Dedifferentiated amniotic fluid mesenchymal stem cell (primary cell): ENCODE results near the gene POLN.

Source experiments
- DNase-seq: peaks from one replicate; pipeline ENCODE4 v3.0.0-alpha.2; 2016; ENCODE audit errors: extremely low spot score

POLN gene

DNA sequence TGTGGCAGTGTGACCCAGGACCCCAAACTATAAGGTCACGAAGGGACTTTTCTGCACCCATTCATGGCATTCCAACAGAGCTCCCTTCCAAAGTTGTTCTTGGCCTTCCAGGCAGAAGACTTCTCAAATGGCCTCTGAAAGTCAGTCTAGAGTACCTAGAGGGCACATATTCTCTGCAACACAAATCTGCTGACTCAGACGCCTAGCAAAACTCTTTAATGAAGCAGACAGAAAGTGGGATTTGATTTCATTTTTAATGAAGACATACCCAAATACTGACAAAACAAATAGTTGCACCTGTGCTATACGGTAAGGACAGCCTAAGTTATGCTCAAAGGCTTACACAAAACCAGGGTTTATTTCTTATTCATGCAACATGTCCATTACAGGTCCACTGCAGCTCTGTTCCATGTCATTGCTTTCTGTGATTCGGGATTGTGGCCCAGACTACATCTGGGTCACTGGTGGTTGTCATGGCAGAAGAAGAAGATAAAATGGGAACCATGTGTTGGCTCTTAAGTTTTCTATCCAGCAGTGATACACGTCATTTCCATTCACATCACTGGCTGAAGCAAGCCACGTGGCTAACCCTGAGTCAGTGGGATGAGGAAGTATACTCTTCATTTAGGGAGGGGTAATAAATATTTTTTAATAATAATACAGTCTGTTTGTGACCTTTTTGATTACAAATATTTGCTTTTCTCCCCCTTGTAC, 125.1 kb downstream of the POLN start:
- no peak for DNase-seq

DNA sequence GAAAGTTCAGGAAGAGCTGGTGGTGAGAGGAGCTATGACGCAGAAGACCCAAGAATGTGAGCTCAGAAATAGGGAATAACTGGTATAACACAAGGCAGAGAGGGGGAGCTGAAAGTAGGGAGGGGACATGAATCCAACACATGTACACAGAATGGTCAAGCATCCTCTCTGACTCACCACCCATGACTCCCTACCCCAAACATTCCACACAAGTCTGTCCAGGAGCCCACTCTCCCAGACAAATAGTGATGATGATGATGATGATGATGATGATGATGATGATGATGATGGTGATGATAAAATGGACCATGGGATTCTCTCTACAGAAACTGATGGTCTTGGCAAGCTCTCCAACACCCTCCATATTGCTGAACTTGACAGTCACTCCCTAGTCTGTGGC, 136.4 kb downstream of the POLN start:
- no peak for DNase-seq

DNA sequence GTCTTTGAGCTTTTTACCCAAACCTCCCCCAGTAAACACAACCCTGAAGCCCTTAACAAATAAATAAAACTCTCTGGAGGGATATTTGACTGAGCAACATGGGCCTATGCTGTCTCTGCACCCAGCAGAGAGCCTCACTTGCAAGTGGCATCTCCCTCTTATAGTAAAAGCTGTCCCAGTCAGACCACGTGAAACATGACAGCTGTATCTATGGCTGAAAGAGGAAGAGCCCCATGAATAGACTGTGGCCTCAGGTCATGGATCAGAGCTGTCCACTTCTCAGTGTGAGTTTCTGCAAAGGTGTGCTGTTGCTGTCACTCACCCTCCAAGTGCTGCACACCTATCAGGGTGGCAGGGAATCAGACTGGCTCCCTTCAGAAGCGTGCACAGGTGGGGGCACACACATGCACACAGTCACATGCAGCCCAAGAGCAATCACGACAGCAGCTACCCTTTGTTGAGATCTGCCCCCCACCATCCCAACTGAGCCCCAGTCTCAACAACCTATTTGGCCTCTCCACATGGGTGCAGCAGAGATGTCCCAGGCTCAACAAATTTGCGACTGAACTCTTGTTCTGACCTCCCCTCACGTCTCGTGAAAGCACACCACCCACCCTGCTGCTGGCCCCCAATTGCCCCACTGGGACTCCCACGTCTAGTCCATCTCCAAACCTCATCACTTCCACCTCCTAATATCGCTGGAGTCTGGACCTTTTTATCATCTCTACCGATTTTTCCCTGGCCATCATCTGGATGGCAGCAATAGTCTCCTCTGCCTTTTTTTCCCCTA, 137.2 kb downstream of the POLN start:
- DNase-seq: no peak

DNA sequence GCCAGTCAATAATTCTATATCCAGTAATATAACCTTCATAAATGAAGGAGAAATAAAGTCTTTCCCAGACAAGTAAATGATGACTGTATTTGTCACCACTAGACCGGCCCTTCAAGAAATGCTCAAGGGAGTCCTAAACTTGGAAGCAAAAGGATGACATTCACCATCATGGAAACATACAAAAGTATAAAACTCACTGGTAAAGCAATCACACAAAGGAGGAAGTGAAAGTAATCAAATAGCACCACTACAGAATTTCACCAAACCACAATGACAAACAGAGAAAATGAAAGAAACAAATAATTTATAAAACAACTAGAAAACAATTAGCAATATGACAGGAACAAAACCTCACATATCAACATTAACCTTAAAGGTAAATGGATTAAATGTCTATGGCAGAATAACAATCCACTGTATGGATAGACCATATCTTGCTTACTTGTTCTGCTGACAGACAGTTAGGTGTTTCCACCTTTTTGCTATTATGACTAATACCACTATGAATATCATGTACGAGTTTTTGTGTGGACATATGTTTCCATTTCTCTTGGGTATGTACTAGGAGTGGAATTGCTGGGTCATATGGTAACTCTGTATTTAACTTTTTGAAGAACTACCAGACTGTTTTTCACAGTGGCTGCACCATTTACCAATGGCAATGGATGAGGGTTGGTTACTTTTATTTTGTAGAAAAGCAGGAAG, 137.9 kb downstream of the POLN start:
- DNase-seq: no peak

DNA sequence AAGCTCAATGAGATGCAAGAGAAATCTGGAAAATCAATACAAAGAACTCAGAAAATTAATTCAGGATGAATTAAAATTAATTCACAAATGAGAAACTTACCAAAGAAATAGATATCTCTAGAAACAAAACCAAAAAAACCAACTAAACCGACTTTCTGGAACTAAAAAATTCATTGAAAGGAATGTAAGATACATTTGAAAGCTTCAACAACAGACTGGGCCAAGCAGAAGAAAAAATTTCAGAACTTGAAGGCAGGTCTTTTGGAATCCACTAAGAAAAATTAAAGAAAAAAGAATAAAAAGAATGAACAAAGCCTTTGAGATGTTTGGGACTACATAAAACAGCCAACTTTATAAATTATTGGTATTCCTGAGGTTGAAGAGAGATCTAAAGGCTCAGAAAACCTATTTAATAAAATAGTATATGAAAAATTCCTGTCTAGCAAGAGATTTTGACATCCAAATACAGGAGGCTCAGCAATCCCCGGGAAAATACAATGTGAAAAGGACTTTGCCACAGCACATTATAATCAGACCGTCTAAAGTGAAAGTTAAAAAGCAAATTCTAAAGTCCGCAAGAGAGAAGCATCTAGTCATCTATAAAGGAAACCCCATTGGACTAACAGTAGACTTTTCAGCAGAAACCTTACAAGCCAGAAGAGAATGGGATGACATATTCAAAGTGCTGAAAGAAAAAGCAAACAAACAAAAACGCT, 138.6 kb downstream of the POLN start:
- no peak for DNase-seq

DNA sequence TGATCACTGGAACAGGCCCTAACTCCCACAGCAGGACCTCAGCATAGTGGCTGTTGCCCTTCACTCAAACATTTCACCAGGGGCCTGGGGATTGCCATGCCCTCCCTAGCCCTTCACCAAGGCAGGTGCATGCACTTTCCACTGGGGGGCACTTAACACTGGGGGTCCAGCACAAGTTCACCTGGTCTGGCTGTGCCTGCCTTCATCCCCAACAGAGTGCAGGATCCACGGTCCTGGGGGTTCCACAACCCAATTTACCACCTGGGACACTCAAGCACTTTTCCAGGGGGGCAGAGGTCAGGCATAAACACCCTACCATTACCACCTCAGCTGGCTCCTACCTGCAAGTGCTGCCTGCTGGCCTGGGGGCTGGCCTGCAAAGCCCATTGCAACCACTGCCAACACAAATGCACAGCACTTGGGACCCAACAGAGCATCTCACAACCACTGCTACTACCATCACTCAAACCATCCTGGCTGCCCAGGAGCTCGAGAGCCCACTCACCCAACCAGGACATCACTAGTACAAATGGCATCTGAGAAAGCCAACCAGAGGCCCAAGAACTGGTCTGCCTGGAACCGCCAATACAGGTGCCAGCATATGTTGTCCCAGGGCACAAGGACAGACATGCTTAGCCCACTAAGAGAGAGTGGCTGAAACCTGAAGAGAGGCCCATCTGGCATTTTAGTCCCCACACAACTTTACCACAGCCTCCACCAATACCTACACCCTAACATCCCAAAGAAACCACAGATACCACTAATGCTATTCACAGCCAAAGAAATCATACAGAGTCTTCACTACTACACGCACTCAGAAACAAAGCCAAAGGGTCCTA, 139.7 kb downstream of the POLN start:
- DNase-seq: no peak

DNA sequence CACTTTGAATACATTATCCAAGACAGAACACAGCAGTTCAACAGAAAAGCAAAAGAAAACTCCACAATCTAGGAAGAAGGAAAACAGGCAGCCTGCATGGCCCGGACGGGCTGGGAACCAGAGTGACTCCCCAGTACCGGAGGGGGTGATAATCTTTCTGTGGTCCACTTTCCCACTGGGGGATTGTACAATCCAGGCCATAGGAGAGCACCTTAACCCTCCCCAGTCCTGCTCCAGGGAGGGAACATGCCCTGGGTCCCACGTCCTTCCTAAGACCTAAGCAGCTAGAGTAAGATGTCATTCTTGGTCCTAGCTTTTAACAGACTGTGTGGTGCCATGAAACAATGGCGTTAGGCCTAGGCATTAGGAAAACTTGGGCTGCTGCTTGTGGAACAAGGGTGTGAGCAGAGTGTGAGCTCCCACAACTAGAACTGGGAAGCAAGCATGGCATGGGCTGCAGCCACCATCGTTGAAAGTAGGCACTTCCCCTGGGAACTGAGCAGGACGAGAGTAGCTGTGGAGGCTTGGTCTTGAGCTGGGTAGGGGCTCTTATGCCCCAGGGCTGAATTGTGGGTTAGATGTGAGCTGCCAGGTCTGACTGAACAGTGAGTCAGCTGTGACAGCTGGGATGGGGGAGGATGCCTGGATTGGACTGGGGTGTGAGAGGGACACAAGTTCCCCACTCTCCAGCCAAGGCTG, 140.4 kb downstream of the POLN start:
- no peak for DNase-seq

DNA sequence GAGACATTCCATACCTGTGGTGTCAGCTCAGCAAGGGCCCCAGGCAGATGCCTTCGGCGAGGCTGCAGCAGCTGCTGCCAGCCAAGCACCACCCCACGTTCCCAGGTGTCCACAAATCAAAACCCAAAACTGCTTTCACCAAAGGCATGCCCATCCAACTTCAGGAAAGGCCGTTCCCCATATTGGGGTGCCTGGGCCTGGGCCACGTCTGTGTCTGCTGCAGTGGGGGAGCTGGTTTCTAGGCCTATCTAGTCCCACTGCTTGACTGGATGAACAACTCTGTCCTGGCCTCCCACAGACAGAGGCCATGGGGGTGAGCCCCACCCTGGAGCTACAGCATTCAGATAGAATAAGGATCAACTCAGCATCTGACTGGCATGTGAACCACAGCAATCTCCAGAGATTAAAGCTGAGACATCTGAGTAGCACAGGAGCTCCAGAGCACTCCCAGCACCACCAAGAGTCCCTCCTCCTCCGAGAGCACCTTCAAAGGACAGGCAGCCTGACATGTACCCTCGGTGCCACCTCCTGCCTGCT, 145.8 kb downstream of the POLN start:
- no peak for DNase-seq

DNA sequence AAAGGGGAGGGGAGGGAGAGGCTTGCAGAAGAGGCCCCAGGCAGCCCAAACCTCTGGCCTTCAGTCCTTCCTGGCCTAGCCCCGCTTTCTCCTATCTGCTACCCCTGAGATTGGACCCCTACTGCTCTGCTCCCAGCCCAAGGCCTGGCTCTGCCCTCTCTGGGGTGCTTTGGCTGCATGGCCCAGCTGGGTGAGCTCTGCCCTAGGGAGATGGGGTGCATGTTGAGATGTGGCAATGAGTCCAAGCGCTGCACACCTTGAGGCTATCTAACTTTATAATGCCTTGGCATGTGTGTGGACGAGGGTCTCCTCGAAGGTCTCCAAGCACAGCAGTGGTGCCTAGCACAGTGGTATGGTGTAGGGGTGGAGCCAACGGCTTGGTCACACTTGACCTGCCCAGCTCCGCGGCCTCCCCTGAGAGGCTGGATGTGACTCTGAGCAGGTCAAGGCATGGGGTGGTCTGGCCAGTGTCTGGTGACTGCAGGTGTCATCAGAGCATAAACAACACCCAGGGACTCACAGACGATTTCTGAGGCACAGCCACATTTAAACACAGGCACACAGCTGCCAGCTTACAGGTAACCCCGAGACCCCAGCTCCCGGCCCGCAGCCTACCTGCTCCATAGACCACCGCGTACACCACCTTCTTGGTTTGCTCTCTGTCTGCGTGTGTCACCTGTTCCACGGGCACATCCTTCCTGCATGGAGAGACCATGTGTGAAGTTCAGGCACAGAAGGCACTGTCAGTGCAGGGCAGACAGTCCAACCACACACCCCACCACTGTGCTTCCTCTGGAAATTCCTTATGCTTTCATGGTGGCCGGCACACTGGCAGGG, 146.5 kb downstream of the POLN start:
- no peak for DNase-seq

DNA sequence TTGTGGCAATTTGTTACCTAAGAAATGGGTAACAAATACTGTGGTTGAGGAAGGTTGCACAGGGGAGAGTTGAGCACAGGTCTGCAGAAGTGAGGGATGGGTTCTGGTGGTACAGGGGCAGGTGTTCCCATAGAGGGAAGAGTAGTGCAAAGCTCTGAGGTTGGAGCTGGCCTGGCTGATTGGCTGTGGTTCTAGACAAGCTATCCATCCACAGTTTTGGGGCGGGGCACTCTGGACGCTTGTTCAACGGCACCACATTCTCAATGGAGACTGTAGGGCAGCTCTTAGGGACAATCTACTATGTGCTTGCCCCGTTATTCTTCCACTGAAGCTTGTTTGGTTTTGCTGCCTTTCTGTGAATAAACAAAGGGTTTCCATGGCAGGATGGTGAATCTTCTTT, 147.4 kb downstream of the POLN start:
- DNase-seq: no peak

DNA sequence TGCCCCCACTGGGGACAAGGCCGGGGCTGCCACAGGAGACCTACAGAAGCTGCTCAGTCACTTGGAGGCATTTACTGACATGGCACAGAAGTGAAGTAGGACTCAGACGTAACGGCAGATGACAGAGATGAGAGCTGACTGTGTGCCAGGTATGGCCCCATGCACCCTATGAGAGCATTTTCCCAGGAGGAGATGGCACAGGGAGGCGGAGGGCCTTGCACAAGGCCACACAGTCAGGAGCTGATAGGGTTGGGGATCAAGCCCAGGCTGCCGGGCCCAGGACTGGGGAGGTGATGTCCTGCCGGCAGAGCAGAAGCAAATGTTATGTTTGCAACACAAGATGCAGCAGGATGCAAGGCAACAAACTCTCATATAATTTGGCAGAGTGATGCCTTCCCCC, 148.7 kb downstream of the POLN start:
- DNase-seq: no peak

DNA sequence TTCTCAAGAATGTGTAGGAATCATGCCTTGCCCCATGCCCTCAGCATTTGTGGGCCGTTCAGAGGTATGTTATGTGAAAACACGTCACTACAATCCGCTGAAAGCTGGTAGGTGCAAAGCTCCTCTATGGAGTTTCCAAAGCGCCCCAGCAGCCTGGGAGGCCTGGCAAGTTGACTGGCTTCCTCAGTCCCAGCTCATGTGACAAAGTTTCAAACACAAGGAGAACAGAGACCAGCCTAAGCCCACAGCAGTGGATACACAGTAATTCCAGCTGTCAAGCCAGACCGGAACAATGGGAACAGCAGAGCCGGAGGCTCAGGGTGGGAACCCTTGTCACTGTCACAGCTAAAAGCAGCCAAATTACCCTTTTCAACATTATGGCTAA, 149.3 kb downstream of the POLN start:
- no peak for DNase-seq

DNA sequence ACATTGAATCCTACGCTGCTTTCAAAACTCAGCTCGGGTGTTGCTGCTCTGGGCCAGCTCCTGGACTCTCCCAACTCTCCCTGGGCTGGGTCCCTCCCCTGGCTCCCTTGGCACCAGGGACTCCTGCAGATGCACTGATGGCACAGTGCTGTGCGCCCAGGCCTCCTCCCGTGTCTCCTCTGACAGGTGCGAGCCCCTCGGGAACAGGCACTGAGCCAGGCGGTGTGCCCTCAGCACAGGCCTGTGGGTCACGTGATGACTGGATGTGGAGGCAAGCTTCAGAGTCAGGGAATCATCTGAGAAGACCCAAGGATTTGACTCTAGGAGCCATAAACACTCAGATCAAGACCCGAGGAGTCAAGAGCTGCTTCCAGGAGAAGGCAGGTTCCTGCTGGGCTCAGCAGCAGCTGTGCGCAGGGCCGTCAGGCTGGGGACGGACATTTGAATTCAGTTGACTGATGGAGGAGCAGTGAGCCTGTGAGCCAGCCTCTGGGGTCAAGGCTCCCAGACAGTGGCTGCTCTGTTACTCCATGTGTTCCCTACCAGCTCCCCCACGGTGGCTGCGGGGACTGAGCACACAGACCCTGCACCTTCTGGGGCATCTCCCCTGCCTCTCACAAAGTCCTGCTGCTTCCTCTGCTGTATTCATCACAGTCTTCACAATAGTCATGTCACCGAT, 149.8 kb downstream of the POLN start:
- DNase-seq: no peak

DNA sequence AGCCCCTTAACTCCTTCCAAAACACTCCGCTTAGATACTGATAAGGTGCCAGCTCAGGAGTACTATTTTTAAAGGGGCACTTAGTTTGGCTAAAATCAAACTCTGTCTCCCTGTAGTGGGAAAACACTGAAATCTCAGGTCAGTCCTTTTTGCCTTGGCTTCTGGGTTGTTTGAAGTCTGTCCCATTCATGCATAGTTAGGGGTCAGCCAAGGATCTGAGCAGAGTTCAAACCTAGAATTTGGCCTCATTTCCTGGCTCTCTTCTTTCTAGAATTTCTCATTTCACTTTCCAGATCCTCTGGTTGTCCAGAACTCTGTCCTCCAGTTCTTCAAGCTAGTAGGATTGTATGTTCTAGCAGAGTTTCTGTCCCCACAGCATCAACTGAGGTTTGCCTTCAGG, 151.3 kb downstream of the POLN start:
- no peak for DNase-seq

DNA sequence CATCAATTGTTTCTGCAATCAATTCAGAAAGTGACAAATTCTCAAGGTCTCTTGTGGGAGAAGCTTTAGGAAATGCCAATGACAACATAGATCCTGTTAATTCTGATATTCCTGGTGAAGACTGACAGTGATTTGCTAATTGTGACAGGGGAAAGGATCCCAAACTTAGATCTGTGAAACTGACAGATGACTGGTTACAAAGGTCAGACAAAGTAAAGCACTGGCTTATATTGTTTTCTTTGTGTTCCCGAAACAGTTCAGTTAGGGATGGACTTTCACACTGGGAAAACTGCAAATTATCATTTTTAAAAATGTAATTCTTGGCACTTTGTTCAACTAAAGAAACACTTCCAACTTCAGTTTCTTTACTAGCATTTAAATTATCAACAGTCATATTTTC, 152.7 kb downstream of the POLN start:
- no peak for DNase-seq

DNA sequence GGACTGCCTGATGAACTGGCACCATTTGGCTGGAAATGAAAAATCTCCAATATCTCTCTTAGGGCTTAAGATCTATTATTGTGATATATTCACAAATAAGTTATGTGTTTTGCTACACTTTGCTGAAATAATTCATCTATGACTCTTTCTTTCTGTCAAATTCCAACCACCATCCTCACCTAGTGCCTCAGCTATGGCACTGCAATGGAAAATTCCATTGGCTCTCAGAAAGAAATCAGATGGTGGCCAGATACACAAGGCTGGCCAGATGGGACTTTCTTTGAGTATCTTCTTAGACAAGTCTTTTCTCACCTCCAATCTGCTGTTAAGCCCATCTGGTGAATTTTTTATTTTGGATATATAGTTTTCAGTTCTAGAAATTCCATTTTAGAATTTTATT, 154.8 kb downstream of the POLN start:
- no peak for DNase-seq

DNA sequence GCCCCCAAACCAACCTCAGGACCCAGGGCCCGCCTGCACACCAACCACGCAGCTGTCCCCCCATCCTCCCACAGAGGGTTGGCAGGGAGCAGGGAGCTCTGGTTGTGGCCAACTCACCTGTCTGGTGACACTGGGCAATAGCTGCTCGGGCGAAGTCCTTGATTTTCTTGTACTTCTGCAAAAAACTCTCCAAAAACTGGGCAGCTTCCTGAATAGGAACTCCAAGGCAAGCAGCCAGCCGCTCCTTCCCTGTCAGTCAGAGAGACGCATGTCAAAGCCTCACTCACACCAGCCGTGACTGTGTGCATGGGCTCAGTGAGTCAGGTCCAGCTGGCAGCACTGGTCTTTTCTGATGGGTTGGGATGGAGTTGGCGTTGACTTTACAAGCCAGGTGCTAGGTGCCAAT, 156.4 kb downstream of the POLN start:
- DNase-seq: no peak

DNA sequence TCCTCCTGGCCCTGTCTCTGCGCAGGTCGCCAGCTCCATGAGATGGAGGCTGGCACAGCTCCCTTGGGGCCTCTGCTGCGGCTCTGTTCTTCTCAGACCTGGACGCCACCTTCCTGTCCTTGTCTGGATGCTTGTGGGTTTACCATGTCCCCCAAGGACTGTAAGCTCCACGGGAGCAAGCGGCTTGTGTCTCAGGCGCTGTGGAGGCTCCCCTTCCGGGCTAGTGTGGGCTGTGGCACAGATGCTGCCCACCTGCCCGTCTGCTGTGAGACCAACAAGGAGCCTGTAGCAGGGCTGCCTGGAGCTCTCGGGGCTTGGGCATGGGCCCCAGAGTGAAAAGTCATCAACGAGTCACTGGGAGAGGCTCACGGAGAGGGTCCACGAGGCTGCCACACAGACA, 157.6 kb downstream of the POLN start:
- DNase-seq: no peak

DNA sequence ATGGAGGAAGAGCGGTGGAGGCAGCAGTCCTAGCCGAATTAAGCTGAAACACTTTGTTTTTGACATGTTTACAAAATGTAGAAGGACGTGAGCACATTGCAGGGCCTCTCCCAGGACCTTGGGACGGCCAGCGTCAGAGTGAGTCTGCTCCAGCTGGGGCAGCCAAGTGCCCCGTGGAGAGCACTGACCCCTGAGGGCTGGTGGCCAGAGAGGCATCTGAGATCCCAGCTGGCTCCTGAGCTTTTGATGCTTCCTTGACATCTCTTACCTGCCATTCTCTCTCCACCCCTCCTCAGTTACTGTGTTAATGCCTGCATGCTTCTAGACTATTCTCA, 158.1 kb downstream of the POLN start:
- DNase-seq: no peak
